Smooth muscle cell of the brain vasculature (primary cell): ENCODE measurements around the gene TMEM131L.

Source experiments
- DNase-seq: peaks from one replicate; pipeline ENCODE4 v3.0.0-alpha.2; 2012; ENCODE audit warnings: low read depth, low spot score

TMEM131L gene

DNA sequence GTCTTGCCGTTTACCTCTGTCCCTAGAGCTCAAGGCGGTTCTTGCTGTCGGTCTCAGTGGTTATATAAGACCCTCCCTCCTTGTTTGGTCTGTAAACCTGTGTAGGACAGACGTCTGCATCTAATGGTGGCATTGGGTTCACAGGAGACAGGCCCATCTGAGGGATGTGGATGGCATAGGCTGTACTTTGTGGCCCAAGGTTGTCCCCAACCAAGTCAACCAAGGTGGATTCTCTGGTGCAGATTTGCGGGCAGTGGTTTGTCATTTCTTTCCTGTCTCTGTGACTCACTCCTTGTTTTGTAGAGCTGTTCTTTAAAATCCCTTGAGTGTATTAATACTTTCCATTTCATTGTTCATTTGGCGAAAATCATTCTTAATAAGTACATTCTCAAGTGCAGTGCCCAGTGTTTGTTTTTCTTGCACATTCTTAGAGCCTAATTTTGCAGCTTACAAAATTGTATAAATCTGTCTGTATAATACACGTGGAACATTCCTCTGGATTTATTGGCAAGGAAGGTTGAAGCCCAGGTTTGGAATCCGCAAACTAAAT is 149.9 kb downstream of the TMEM131L start:
- DNase-seq: no peak

DNA sequence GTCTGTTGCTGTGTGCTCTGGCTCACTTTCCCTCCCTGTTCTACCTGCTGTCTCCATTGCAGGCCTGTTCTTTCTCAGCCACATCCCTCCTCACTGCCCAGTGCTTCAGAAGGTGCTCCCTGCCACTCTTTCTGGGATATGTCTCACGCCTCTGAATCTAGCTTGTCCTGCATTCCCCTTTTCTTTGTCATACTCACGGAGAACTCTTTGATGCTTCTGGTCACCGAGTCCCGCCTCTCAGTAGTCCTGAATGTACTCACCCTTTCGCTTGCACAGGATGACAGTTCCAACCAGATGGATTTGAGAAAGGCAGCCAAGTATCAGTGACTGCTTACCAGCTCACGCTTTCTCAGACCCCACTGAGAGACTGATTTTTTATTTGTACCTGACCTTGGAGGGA is 152.7 kb downstream of the TMEM131L start:
- no peak for DNase-seq

DNA sequence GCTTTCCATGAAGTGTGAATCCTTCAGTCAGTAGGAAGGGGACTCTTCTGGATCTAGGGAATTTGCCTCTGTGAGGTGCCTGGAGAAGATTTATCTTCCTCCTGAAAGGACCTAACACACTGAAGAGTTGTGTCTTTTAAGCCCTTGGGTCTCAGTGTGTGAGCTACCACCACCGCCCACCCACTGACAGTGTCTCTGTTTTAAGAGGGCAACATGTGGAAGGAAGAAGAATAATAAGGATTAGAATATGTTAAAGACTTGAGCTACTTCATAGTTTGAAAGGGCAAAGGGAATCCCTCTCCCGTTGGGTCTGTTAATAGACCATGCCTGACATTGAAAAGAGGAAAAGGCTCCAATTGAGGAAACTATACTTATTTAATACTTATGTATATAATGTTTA is 153.7 kb downstream of the TMEM131L start:
- no peak for DNase-seq

DNA sequence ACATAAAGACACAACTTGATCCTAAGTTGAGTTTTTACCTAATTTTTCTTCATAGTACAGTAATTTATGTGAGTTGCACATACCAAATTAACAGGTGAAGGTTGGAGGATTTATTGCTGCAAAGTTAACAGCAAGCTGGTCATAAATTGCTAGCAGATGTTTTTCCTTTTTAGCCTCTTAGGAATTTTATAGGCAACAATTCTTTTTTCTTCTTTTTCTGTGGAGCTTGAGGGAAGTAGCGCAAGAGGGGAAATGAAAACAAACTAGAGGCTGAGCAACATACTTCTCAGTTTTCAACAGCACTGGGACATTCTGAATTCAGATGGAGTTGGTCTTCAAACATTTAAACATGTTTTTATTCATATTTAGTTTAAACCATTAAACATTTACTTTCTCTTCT is 154.2 kb downstream of the TMEM131L start:
- no peak for DNase-seq

DNA sequence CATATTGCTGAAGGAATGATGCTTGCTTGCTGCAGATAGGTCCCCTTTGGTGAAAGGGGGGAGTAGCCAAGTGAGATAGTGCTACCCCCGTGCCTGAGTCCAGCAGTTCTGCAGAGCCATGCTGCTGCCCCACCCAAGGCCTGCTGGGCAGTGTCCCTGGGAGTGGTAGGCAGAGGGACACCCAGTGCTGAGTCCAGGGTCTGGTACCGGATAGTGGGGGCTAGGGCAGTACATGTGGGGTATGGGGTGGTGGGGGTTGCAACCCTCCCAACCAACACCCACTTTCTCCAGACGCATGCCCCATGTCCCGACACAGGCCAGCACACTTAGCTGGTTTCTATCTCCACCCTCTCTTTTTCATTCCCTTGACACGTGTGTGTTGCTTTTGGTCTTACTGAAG is 155.9 kb downstream of the TMEM131L start:
- DNase-seq: no peak

GRCh38 chr4:153622778-153623240 is 156.6 kb downstream of the TMEM131L start:
- no peak for DNase-seq

GRCh38 chr4:153623491-153623890 is 157.3 kb downstream of the TMEM131L start:
- no peak for DNase-seq

DNA sequence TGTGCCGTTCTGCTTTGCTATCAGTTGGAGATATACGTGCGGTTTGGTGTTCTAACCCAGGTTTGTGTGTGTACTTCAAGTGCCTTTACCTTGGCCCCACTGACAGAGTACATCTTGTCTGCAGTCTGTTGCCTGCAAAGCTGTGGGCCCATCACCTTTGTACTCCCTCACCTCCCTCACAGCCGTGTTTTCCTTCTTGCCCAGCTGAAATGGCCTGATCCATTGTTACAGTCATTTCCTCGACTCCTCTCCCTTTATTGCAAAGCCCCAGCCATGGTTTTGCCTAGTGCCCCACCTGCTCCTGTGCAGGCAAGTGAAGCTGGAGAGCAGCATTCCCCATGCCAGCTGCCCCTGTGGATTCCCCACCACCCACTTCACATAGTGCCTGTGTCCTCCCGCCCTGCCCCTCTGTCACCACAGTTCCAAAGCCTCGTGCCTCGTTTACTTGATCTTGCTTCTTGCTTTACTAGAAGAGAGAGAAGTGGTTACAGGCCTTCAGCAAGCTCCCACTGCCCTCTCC is 162.7 kb downstream of the TMEM131L start:
- DNase-seq: no peak

- no peak for DNase-seq
These were observed 163.6 kb downstream of the TMEM131L start for GRCh38 chr4:153629776-153630175.

- DNase-seq: no peak
These were observed 168.7 kb downstream of the TMEM131L start for GRCh38 chr4:153634738-153635353.

DNA sequence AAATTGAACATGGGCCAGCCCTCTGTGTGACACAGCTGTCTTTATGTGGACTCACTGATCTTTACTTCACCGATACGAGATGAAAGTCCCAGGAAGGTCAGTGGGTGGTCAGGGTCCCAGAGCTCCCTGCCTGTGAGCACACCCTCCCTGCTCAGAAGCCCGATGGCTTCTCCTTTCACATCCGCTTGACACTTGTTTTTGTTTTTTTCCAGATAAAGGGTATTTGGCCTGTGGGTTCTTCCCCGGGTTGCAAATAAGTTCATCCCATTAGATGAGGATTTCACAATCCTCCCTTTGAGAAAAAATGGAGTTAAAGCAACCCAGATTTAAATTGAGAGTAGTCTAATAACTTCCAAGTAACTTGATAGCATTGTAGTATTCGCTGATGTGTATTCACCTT is 169.7 kb downstream of the TMEM131L start:
- DNase-seq: no peak

GRCh38 chr4:153637201-153637600 is 171.0 kb downstream of the TMEM131L start:
- no peak for DNase-seq

GRCh38 chr4:153638011-153638410 is 171.9 kb downstream of the TMEM131L start:
- DNase-seq: no peak

DNA sequence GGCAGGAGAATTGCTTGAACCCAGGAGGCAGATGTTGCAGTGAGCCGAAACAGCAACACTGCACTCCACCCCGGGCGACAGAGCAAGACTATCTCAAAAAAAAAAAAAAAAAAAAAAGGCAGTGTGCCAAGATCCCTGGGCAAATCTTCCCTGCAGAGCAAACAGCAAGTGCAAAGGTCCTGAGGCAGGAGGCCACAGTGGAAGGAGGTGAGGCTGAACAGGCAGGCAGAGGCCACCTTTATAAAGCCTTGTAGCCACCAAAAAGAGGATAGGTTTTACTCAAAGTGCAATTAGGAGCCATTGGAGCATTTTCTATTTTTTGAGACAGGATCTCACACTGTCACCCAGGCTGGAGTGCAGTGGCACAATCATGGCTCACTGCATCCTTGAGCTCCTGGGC is 172.8 kb downstream of the TMEM131L start:
- DNase-seq: no peak

DNA sequence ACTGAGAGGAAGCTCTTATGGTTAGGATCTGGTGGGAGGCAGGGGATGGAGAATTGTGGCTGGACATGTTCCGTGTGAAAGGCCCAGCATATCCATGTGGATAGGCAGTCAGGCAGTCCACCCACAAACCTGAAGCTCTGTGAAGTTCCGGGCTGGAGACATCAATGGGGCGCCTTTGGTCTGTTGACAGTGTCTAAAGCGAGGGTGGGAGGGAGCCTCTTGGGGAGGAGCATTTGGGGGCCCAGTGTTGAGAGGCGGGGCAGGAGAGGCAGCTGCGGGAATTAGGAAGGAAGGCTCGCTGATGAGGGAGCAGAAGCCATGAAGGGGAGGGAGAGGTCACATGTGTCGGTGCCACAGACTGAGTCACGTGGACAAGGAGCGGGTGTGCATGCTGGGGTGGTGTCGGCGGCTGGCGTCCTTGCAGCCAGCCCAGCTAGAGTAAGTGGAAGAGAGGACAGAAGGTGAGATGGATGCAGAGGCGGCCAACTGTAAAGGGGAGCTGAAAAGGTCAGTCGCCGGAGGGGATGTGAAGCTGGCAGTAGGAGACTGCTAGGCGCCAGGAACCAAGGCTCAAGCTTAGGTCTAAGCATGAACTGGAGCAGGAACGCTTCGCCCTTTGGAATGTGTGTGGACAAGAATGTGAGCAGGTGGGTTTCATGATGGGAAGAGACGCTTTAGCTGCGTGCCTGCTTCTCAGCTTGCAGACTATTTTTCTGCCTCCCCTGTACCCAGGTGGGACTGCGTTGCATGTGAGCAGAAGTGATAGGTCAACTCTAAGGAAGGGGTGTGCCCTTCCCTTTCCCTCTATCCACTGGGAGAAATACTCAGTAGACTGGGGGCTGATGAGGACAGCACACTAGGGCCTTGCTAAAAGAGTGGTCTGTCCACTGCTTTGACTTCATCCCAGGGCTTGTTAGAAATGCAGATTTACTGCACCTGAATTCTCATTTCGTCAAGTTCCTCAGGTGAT is 174.0 kb downstream of the TMEM131L start:
- no peak for DNase-seq

DNA sequence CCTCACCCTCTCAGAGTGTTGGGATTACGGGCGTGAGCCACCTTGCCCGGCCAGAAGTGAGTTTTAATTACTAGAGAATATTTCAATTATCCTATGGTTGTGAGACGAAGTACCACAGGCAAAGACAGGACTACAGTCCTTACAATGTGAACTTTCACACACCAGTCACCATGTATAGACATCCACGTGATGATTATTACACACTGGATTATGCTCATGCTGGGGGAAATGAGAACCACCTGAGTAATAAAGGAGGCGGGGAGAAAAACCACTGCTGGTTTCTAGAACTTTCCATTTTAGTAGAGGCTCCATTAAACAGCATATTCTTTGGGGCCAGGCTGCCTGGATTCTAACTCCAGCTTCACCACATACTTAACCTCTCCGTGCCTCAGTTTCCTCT is 175.4 kb downstream of the TMEM131L start:
- DNase-seq: no peak

- no peak for DNase-seq
These were observed 177.5 kb downstream of the TMEM131L start for GRCh38 chr4:153643406-153644383.

DNA sequence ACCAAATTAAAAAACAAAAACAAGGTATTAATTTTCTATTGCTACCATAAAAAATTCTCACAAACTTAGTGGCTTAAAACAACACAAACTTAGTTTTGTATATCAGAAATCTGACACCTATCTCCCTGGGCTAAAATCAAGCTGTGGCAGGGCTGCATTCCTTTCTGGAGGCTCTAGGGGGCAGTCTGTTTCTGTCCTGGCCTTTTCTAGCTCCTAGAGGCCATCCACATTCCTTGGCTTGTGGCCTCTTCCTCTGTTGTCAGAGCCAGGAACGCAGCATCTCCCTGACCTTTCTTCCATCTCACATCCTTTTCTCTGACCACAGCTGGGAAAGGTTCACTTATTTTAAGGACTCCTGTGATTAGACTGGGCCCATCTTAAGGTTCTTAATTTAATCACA is 179.0 kb downstream of the TMEM131L start:
- no peak for DNase-seq

DNA sequence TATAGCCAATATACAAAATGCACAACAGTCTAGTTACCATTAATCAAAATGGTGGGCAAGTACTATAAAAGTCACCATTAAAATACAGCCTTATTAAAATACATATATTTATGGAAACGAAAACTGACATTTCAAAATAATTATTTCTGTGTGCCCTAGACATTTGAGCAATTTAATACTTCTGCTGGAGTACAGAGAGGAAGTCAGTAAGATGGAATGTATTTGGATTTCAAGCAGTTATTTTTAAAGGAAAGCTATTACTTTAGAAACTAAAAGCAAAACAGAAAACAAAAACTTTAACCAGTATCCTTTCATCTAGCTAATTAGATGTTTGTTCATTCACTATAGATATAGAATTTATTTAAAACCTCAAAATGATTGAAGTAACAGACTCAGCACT is 180.1 kb downstream of the TMEM131L start:
- DNase-seq: no peak

DNA sequence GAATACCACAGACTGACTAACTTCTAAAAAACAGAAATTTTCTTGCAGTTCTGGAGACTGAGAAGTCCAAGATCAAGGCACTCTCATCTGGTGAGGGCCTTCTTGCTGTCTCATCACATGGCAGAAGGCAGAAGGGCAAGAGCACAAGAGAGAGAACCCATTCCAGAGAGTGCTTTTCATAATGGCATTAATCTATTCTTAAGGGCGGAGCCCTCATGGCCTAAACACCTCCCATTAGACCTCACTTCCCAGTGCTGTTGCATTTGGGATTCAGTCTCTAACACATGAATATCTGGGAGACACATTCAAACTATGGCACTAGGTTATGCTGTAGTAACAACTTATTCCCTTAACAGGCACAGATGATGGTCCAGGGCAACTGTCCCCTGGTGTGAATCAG is 180.8 kb downstream of the TMEM131L start:
- no peak for DNase-seq

DNA sequence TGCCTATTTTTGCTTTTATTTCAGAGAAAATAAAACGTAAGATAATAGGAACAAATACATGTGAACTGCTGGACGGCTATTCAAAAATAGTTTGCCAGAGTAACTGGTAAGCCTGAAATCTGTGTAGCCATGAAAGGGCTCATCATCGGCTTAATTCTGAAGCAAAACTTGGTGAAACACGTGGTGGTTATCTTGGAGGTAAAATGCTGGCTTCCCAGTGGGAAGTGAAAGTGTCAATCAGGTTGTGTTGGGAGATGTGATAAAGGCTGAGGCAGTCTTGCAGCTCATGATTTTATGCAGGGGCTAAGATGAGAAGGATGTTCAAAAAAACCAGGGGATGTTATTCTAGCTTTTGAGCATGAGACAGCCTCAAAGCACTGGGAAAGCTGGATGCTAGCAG is 181.8 kb downstream of the TMEM131L start:
- DNase-seq: no peak
